Measurements from ENCODE around the gene ALOX12B. TPM values are rescaled to one million over a fixed set of nuclear protein-coding genes. Genes with fewer than 3 reads are reported as not detected.
A peak's percentile ranks its signal among the peaks of the same experiment; 100 is the strongest.

The ALOX12B gene
- total RNA-seq, 4 donors from 2014 or later, result not detected

GRCh38 chr17:8075081-8075480 lies 12.4 kb downstream of the ALOX12B start:
- Histone ChIP-seq H3K9me3 (no peaks in the 10 kb centered on the region), H3K27ac (no peak overlapping the region), H3K36me3 (no peaks in the 10 kb centered on the region), H3K4me1 (peaks cover 0 to 35% (median 14%) of the 10 kb centered on the region in 4 donors), H3K4me3 (no peak overlapping the region), H3K27me3 (peaks cover 0 to 89% of the 10 kb centered on the region in 2 donors)
- DNase-seq (ENCODE audit: low spot score in 2 of 2), result no peak
- 85 to 90% methylated on average over 3 of the region's 3 CpGs for WGBS, 2 donors
- TF ChIP-seq CTCF (IDR thresholded peaks at IDR 0.05) (no peak), EP300 (IDR thresholded peaks at IDR 0.05) (no peak), POLR2A (IDR thresholded peaks at IDR 0.05) (no peak)

- Histone ChIP-seq H3K4me1 (peaks cover 0 to 31% (median 13%) of the 10 kb centered on the region in 4 donors), H3K4me3 (no peak overlapping the region), H3K9me3 (no peaks in the 10 kb centered on the region), H3K27ac (no peak overlapping the region), H3K27me3 (peaks cover 0 to 86% of the 10 kb centered on the region in 2 donors), H3K36me3 (no peaks in the 10 kb centered on the region)
- DNase-seq (ENCODE audit: low spot score in 2 of 2), result no peak
- 40 to 50% methylated on average over 7 of the region's 7 CpGs for WGBS, 2 donors
- TF ChIP-seq EP300 (IDR thresholded peaks at IDR 0.05), result no peak
- TF ChIP-seq CTCF (IDR thresholded peaks at IDR 0.05), result no peak
- no peak for TF ChIP-seq POLR2A (IDR thresholded peaks at IDR 0.05)
Observed at GRCh38 chr17:8074554-8074953, 13.0 kb downstream of the ALOX12B start.

GRCh38 chr17:8073627-8074484 lies 13.7 kb downstream of the ALOX12B start:
- Histone ChIP-seq H3K36me3 (no peaks in the 10 kb centered on the region), H3K9me3 (no peaks in the 10 kb centered on the region), H3K4me3 (peak overlapping the region in 2 of 4 donors; percentile 3 to 12), H3K27me3 (peaks cover 0 to 79% of the 10 kb centered on the region in 2 donors), H3K27ac (no peak overlapping the region), H3K4me1 (peaks cover 0 to 27% (median 13%) of the 10 kb centered on the region in 4 donors)
- TF ChIP-seq CTCF (IDR thresholded peaks at IDR 0.05) (peak; percentile 62 to 91 (median 81)), EP300 (IDR thresholded peaks at IDR 0.05) (no peak)
- whole genome bisulfite sequencing, 2 donors, result 4 to 11% methylated on average over 17 to 28 of the region's 28 CpGs
- no peak for DNase-seq (ENCODE audit: low spot score in 2 of 2)

GRCh38 chr17:8072729-8073461 lies 14.6 kb downstream of the ALOX12B start:
- no peaks in the 10 kb centered on the region for H3K9me3 ChIP-seq
- H3K27ac ChIP-seq, result no peak overlapping the region
- H3K36me3 ChIP-seq, result no peaks in the 10 kb centered on the region
- H3K4me1 ChIP-seq, result peaks cover 0 to 27% (median 13%) of the 10 kb centered on the region in 4 donors
- WGBS, 2 donors, result 2 to 8% methylated on average over 35 to 40 of the region's 40 CpGs
- TF ChIP-seq CTCF (IDR thresholded peaks at IDR 0.05) (no peak), EP300 (IDR thresholded peaks at IDR 0.05) (no peak), POLR2A (IDR thresholded peaks at IDR 0.05) (no peak)
- peak overlapping the region in 1 of 4 donors; percentile 8 for H3K4me3 ChIP-seq
- peaks cover 0 to 69% of the 10 kb centered on the region in 2 donors for H3K27me3 ChIP-seq
- DNase-seq (ENCODE audit: low spot score in 2 of 2), result no peak

- WGBS, 2 donors, result 11 to 15% methylated on average over 17 to 28 of the region's 28 CpGs
- no peak overlapping the region for H3K27ac ChIP-seq
- no peaks in the 10 kb centered on the region for H3K9me3 ChIP-seq
- peaks cover 0 to 64% of the 10 kb centered on the region in 2 donors for H3K27me3 ChIP-seq
- no peak for TF ChIP-seq POLR2A (IDR thresholded peaks at IDR 0.05)
- no peak for TF ChIP-seq EP300 (IDR thresholded peaks at IDR 0.05)
- no peak for TF ChIP-seq CTCF (IDR thresholded peaks at IDR 0.05)
- H3K36me3 ChIP-seq, result no peaks in the 10 kb centered on the region
- H3K4me3 ChIP-seq, result no peak overlapping the region
- DNase-seq (ENCODE audit: low spot score in 2 of 2), result no peak
- H3K4me1 ChIP-seq, result peaks cover 0 to 27% (median 13%) of the 10 kb centered on the region in 4 donors
Observed at GRCh38 chr17:8072341-8072728, 15.2 kb downstream of the ALOX12B start.

Data from tibial nerve (tissue), 4 donors.